ACC112 (cell line): ENCODE results near the gene CD320.
A peak's percentile ranks its signal among the peaks of the same experiment; 100 is the strongest.

Experiments used
- H2AFZ ChIP-seq: fragments of 200-600 bp; sonication (generic); one replicate; pipeline ENCODE4 v1.6.0; 2017; ENCODE audit warnings: antibody characterized with exemption, low read length; ENCODE audit not compliant: unreplicated experiment
- H3K27ac ChIP-seq: fragments of 200-600 bp; sonication (generic); 2 replicates; pipeline ENCODE4 v1.5.1; 2014; ENCODE audit warnings: low read depth, mild to moderate bottlenecking, antibody characterized with exemption, low read length, moderate library complexity
- H3K27me3 ChIP-seq: fragments of 200-600 bp; sonication (generic); 2 replicates; pipeline ENCODE4 v1.6.1; 2014; ENCODE audit warnings: mild to moderate bottlenecking, antibody characterized with exemption, low read length, moderate library complexity, mixed read lengths; ENCODE audit not compliant: insufficient read depth
- H3K36me3 ChIP-seq: fragments of 200-600 bp; sonication (generic); 2 replicates; pipeline ENCODE4 v1.6.1; 2016; ENCODE audit warnings: mild to moderate bottlenecking, antibody characterized with exemption, low read length, moderate library complexity, mixed read lengths; ENCODE audit not compliant: insufficient read depth
- H3K4me1 ChIP-seq: fragments of 200-600 bp; sonication (generic); one replicate; pipeline ENCODE4 v1.6.1; 2016; ENCODE audit warnings: low read length, mixed read lengths; ENCODE audit not compliant: insufficient read depth, unreplicated experiment, control insufficient read depth
- H3K4me3 ChIP-seq: fragments of 200-600 bp; sonication (generic); 2 replicates; pipeline ENCODE4 v1.5.1; 2014; ENCODE audit warnings: mild to moderate bottlenecking, low read depth, low read length
- H3K79me2 ChIP-seq: fragments of 200-600 bp; sonication (generic); one replicate; pipeline ENCODE4 v1.6.0; 2016; ENCODE audit warnings: low read length; ENCODE audit not compliant: control insufficient read depth, unreplicated experiment, insufficient read depth

The CD320 gene

DNA sequence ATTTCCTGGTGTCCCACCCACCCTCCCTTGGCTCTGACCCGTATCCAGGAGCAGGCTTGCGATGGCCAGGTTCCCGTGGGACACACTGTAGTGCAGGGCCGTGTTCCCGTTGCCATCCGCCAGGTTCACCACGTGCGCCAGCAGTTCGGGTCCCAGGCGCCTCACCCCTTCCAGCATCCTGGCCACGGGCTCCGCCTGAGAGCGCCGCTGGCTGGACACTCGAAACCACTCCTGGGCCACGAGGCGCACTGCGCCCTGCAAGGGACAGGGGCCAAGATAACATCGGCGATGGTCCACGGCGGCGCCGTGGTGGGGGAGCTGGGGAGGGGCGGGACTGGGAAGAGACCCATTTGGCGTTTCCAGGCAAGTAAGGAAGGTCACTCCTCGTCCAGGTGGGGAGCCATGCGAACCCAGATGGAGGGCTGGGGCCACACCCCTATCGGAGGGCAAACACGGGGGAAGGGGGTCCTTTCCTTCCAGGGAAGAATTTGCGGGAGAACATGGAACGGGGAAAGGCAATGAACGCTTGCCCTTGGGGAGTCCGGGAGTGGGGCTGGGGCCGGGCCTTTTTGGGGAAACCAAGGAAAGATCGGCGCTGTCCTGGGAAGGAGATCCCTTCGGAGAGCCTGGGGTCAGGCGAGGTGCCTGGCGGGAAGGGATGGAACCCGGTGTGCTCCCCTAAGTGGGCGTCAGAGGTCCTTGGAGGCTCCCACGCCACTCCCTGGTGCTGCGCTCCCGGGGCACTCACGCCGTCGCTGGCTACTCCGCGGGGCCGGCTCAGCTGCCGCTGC is 25.0 kb upstream of the CD320 start:
- Histone ChIP-seq H3K4me3 (no peak overlapping the region), H3K79me2 (no peaks in the 10 kb centered on the region), H3K36me3 (no peaks in the 10 kb centered on the region), H2AFZ (no peak overlapping the region), H3K27ac (no peak overlapping the region), H3K4me1 (no peaks in the 10 kb centered on the region), H3K27me3 (peaks cover 27% of the 10 kb centered on the region)

DNA sequence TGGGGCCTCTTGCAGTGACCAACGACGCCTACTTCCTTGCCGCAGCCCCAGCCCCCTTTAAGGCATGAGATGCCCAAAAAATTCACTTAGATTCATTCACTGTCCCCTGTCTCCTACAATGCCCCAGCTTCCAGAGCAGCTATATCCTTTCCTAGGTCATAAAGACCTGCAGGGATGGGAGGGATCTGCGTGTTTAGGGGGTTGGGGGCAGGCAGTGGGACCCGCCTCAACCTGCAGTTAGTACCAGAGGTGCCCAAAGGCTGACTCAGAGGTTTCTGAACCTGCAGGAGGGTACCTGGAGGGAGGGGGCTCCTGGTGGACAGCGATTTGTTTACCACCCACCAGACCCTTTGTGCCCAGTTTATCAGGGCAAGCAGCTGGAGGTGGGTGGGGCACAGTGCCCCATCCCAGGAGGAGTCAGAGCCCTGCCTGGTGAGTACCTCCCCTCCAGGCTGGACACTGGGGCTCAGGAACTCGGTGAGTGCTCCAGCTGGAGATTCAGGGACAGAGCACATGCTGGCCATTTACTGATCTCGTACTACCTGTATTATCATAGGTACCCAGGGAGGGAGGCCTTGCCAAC is 23.2 kb upstream of the CD320 start:
- H3K36me3 ChIP-seq, result no peaks in the 10 kb centered on the region
- H2AFZ ChIP-seq, result no peak overlapping the region
- no peak overlapping the region for H3K4me3 ChIP-seq
- H3K27me3 ChIP-seq, result peaks cover 27% of the 10 kb centered on the region
- H3K79me2 ChIP-seq, result no peaks in the 10 kb centered on the region
- H3K27ac ChIP-seq, result no peak overlapping the region
- H3K4me1 ChIP-seq, result no peaks in the 10 kb centered on the region

DNA sequence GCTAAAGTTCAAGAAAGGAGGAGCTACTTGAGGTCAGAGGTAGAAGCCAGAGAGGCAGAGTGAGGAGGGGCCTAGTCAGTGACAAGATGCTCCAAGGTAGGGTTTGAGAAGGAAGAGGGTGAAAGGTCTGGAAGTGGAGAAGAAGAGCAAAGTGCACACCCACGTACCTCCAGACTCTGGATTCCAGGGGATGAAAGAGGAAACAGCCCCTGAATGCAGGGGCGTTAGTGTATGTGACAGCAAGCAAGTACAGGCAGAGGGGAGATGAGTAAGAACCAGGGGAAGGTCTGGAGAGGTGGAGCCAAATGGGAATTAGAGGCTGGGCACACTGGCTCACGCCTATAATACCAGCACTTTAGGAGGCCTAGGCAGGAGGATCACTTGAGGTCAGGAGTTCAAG is 21.8 kb upstream of the CD320 start:
- peaks cover 19% of the 10 kb centered on the region for H3K27me3 ChIP-seq
- H3K27ac ChIP-seq, result no peak overlapping the region
- no peaks in the 10 kb centered on the region for H3K79me2 ChIP-seq
- H2AFZ ChIP-seq, result no peak overlapping the region
- no peaks in the 10 kb centered on the region for H3K4me1 ChIP-seq
- no peaks in the 10 kb centered on the region for H3K36me3 ChIP-seq
- no peak overlapping the region for H3K4me3 ChIP-seq

DNA sequence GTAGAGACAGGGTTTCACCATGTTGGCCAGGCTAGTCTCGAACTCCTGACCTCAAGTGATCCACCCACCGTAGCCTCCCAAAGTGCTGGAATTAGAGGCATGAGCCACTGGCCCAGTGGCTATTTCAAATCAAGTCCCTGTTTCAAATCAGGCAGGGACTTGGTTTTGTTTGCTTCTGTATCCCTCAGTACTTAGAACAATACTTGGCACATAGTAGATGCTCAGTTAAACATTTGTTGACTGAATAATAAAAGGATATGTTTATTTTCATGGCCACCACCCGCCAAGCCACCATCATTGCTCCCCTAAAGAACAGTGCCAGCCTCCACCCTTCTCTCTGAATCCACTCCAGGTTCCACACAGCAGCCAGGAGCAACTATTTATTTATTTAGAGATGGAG is 17.3 kb upstream of the CD320 start:
- H3K36me3 ChIP-seq, result peaks cover 5% of the 10 kb centered on the region; the same call in 1 of the 2 replicates
- no peaks in the 10 kb centered on the region for H3K27me3 ChIP-seq
- no peak overlapping the region for H3K27ac ChIP-seq
- H3K4me1 ChIP-seq, result peaks cover 7% of the 10 kb centered on the region
- H3K79me2 ChIP-seq, result peaks cover 32% of the 10 kb centered on the region
- H2AFZ ChIP-seq, result no peak overlapping the region
- no peak overlapping the region for H3K4me3 ChIP-seq

DNA sequence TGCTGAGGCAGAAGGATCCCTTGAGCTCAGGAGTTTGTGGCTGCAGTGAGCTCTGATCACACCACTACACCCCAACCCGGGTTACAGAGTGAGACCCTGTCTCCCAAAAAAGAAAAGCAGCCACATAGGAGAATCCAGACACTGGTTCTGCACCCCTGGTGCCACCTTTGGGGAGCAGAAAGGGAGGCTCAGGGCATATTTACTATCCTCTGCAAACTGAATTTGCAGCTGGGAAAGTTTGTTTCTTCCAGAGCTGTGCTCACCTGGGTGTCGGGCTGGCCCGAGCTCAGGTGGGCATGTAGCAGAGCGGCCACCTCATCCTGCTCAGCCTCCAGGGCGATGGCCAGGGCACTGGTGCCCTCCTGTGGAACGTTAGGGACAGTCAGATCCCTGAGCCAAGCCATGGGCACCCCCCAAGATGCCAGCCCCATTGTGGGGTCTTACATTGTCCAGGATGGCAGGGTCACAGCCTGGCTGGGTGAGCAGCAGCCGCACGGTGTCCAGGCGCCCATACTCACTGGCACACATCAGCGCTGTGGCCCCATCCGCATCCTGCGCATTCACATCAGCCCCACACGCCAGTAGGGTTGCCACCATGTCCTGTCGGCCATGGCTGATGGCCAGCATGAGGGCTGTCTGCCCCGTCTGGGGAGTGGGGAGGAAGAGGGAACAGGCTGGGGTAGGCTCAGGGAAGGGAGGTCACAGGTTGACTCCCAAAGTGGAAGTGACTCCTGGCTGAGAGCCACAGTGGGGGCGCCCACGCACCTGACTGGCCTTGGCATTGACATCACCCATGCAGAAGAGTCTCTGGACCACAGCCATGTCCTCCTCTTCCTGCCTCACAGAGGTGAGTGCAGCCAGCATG is 16.3 kb upstream of the CD320 start:
- Histone ChIP-seq H3K4me1 (peaks cover 12% of the 10 kb centered on the region), H3K27me3 (no peaks in the 10 kb centered on the region), H3K36me3 (peaks cover 5% of the 10 kb centered on the region; the same call in 1 of the 2 replicates), H2AFZ (no peak overlapping the region), H3K79me2 (peaks cover 42% of the 10 kb centered on the region), H3K27ac (no peak overlapping the region), H3K4me3 (no peak overlapping the region)

DNA sequence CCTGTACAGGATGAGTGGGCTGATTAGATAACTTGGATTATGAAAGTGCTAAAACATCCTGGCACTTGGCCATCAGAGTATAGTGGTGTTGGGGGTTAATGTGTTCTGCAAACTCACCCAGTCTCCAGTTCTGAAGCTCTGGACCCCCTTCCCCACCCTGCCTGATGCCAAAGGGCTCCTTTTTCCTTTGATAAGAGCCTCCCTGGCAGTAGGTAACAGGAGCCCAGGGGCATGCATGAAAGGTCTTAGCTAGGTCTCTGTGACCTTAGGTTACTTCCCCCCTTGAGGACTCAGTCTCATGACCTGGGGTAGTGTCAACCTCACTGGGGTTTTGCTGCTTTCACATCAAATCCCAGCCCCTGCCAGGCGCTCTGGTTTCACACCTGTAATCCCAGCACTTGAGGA is 15.6 kb upstream of the CD320 start:
- H3K4me3 ChIP-seq, result no peak overlapping the region; the same call in 1 of the 2 replicates
- no peak overlapping the region for H3K27ac ChIP-seq
- H3K4me1 ChIP-seq, result peaks cover 12% of the 10 kb centered on the region
- no peak overlapping the region for H2AFZ ChIP-seq
- peaks cover 42% of the 10 kb centered on the region for H3K79me2 ChIP-seq
- peaks cover 5% of the 10 kb centered on the region; the same call in 1 of the 2 replicates for H3K36me3 ChIP-seq
- no peaks in the 10 kb centered on the region for H3K27me3 ChIP-seq

DNA sequence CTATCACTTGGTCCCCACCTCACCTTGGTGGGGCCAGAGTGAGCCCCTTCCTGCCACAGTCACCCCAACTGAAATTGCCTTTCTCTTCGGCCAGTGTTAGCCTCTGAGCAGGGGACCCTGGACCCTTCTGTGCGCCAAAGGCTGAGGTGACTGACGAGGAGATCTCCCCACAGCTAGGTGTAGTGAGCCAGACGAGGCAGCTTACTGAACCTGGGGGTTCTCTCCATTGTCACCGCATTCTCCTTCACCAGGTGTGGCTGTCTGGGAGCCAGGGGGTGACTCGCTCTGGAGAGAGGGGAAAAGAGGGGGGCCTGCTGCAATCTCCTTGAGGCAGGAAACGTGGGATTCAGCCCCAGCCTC is 14.5 kb upstream of the CD320 start:
- Histone ChIP-seq H3K4me3 (peak overlapping the region; percentile 96), H3K36me3 (peaks cover 5% of the 10 kb centered on the region; the same call in 1 of the 2 replicates), H2AFZ (no peak overlapping the region), H3K79me2 (peaks cover 42% of the 10 kb centered on the region), H3K27me3 (no peaks in the 10 kb centered on the region), H3K27ac (no peak overlapping the region), H3K4me1 (peaks cover 12% of the 10 kb centered on the region)

DNA sequence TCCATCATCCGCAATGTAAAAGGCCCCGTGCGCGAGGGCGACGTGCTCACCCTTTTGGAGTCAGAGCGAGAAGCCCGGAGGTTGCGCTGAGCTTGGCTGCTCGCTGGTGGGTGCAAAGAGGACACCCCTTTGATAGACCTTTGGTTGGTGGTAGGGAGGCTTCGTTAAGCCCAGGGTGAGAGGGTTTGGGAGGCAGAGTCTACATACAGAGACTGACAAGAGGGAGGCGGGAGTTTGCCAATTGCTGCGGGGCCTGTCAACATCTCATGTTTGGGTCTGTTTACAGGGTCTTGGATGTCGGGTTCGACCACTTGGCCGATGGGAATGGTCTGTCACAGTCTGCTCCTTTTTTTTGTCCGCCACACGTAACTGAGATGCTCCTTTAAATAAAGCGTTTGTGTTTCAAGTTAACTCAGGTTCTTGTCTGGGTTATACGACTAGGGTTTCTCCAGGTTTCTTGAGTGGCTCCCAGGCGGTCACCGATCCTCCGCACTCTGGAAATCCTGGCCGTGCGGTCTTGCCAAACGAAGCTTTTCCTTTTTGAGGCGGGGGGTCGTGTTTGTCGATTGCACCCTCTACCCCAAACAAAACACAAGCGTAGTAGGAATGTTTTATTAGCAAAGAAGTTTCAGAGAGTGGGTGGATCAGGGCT is 14.0 kb upstream of the CD320 start:
- Histone ChIP-seq H3K79me2 (peaks cover 42% of the 10 kb centered on the region), H3K27me3 (no peaks in the 10 kb centered on the region), H3K27ac (peak overlapping the region; percentile 59), H3K36me3 (peaks cover 5% of the 10 kb centered on the region; the same call in 1 of the 2 replicates), H3K4me1 (peaks cover 12% of the 10 kb centered on the region), H3K4me3 (peak overlapping the region; percentile 96), H2AFZ (no peak overlapping the region)

DNA sequence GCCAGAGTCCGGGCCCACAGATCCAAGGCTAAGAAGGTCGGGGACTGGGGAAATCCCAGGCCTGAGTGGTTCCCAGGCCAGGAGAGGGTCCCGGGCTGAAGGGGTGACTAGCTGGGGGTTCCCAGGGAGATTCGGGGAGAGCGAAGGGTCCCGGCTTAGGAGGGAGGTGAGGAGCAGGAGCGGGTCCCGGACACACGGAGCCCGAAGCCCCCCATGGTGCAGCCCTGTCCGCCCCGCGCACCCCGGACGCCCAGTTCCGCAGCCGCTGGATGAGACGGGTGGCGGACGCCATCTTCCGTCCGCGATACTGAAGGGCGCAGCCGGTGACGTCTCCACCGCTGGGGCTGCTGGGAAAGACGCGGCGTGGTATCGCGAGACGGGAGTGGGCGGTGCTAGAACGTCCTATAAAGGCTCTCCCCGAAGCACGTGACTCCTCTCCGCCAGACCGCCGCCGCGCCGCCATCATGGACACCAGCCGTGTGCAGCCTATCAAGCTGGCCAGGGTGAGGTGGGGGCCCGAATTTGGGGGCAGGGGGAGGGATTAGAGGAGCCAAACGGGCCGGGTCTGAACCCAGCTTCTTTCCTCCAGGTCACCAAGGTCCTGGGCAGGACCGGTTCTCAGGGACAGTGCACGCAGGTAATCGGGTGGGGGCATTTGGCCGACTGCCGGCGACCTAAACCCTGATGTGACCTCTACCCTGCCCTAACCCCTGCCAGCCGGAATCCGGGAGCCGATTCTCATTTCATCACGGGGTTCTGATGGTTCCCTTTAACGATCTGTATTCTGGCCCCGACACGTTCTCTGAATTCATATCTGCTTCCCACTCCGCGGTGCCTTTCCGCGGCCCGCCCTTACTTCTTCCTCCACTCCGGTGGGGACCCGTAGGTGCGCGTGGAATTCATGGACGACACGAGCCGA is 13.2 kb upstream of the CD320 start, which contains the start of the genes NDUFA7 and RPS28:
TSS of gene NDUFA7 (minus strand) at position 309 of the 919 bp plus-strand sequence. CDS start at position 292, 17 bp downstream.
TSS of gene RPS28 (plus strand) at position 430 of the 919 bp plus-strand sequence. CDS start at position 465, 35 bp downstream.
- Histone ChIP-seq H2AFZ (peak within 1 kb of the TSS; percentile 60), H3K36me3 (peaks cover 5% of the 10 kb centered on the region; the same call in 1 of the 2 replicates), H3K4me3 (peak within 1 kb of the TSS; percentile 96), H3K79me2 (peaks cover 42% of the 10 kb centered on the region), H3K27ac (peak within 1 kb of the TSS; percentile 70), H3K4me1 (peaks cover 12% of the 10 kb centered on the region), H3K27me3 (no peaks in the 10 kb centered on the region)
